H1 (cell line): ENCODE results near the gene CDH10. TPM values are rescaled to one million over a fixed set of nuclear protein-coding genes. Genes with fewer than 3 reads are reported as not detected.

Source experiments
- CTCF ChIA-PET: fragments of 300-600 bp; sonication (Branson Sonifier 250); formaldehyde crosslinking; loops from one replicate; lab custom pipeline; 2021; ENCODE audit not compliant: partially characterized antibody; lab: Charles Lee
- POLR2A ChIA-PET: fragments of 300-600 bp; sonication (Branson Sonifier 250); formaldehyde crosslinking; loops from one replicate; lab custom pipeline; 2021; ENCODE audit warnings: inconsistent platforms; ENCODE audit not compliant: partially characterized antibody; lab: Charles Lee
- DNase-seq, 2 experiments: peaks; one replicate each; pipeline versions ENCODE4 v3.0.0 to v3.0.0-alpha.2; 2010 to 2022; ENCODE audit warnings: low spot score in 2 of 2, low read depth in 1 of 2, mixed read lengths in 1 of 2
- FAIRE-seq: peaks from 2 replicates; lab custom pipeline; 2011; peaks lifted over from hg19 to GRCh38; lab: Jason Lieb, UNC
- H2AFZ ChIP-seq: 2 replicates; pipeline ENCODE4 v1.8.1; 2012; ENCODE audit warnings: low read length, inconsistent platforms
- H2AK5ac ChIP-seq: 2 replicates; pipeline ENCODE4 v1.6.1; 2013; ENCODE audit warnings: low read depth, low read length
- H2BK120ac ChIP-seq: replicated peaks from 2 replicates; pipeline ENCODE3; 2013; ENCODE audit warnings: low read depth, low read length, inconsistent platforms
- H2BK12ac ChIP-seq: 2 replicates; pipeline ENCODE4 v1.6.1; 2013; ENCODE audit warnings: low read depth, low read length
- H2BK15ac ChIP-seq: 2 replicates; pipeline ENCODE4 v1.6.1; 2013; ENCODE audit warnings: low read length
- H2BK20ac ChIP-seq: 2 replicates; pipeline ENCODE4 v1.6.1; 2013; ENCODE audit warnings: low read length
- H2BK5ac ChIP-seq: 2 replicates; pipeline ENCODE4 v1.6.1; 2013; ENCODE audit warnings: low read depth, low read length
- H3K14ac ChIP-seq: 2 replicates; pipeline ENCODE4 v1.6.1; 2013; ENCODE audit warnings: inconsistent platforms; ENCODE audit not compliant: insufficient read length
- H3K18ac ChIP-seq: 2 replicates; pipeline ENCODE4 v1.6.1; 2013; ENCODE audit warnings: low read length; ENCODE audit errors: extremely low read depth
- H3K23ac ChIP-seq: 2 replicates; pipeline ENCODE4 v1.6.1; 2013; ENCODE audit warnings: inconsistent platforms; ENCODE audit not compliant: insufficient read length
- H3K23me2 ChIP-seq: 2 replicates; pipeline ENCODE4 v1.6.1; 2013; ENCODE audit warnings: low read depth, low read length
- H3K27ac ChIP-seq: 2 replicates; pipeline ENCODE4 v1.6.1; 2011; ENCODE audit warnings: low read depth, low read length, inconsistent platforms
- H3K27me3 ChIP-seq, 4 experiments: replicated peaks in 1 of 4; 1 replicate in 1 of 4; 2 replicates in 3 of 4; pipeline versions ENCODE4 v1.6.1 to v1.8.1; 2011 to 2013; ENCODE audit warnings: low read length in 3 of 4, mild to moderate bottlenecking in 3 of 4, inconsistent platforms in 2 of 4, mixed read lengths in 2 of 4, moderate library complexity in 1 of 4; ENCODE audit not compliant: control insufficient read depth in 3 of 4, insufficient read depth in 3 of 4; ENCODE audit errors: extremely low read depth in 1 of 4
- H3K36me3 ChIP-seq, 4 experiments: 2 replicates each; pipeline versions ENCODE4 v1.6.1 to v1.8.1; 2011 to 2013; ENCODE audit warnings: mild to moderate bottlenecking in 4 of 4, low read length in 3 of 4, moderate library complexity in 2 of 4, control low read depth in 1 of 4, inconsistent platforms in 1 of 4; ENCODE audit not compliant: insufficient read depth in 4 of 4, control insufficient read depth in 2 of 4
- H3K4ac ChIP-seq: replicated peaks from 2 replicates; pipeline ENCODE3; 2013; ENCODE audit warnings: low read length, low read depth, mixed read lengths, inconsistent platforms; ENCODE audit not compliant: insufficient read length
- H3K4me1 ChIP-seq, 4 experiments: replicated peaks in 1 of 4; 1 replicate in 1 of 4; 2 replicates in 3 of 4; pipeline versions ENCODE4 v1.6.1 to v1.8.1; 2011 to 2013; ENCODE audit warnings: low read length in 3 of 4, inconsistent platforms in 2 of 4, mixed read lengths in 1 of 4; ENCODE audit not compliant: insufficient read depth in 4 of 4, control insufficient read depth in 3 of 4
- H3K4me2 ChIP-seq, 2 experiments: 2 replicates each; pipeline versions ENCODE4 v1.6.1 to v1.8.1; 2011 to 2013; ENCODE audit warnings: low read depth in 2 of 2, low read length in 2 of 2, control low read depth in 1 of 2, inconsistent platforms in 1 of 2, mild to moderate bottlenecking in 1 of 2; ENCODE audit not compliant: insufficient read depth in 1 of 2
- H3K4me3 ChIP-seq, 4 experiments: fragments of 200-600, 300-600 bp in 1 of 4; sonication (generic), shearing (Covaris generic), sonication (Bioruptor Twin) in 1 of 4; 2 replicates each; pipeline versions ENCODE4 v1.5.1 to v1.8.1; 2011 to 2016; ENCODE audit warnings: low read length in 4 of 4, low read depth in 3 of 4, control low read depth in 2 of 4, inconsistent platforms in 2 of 4, mild to moderate bottlenecking in 2 of 4, mixed read lengths in 1 of 4, moderate library complexity in 1 of 4; ENCODE audit not compliant: insufficient read depth in 2 of 4; ENCODE audit errors: extremely low read depth in 1 of 4
- H3K56ac ChIP-seq: replicated peaks from 2 replicates; pipeline ENCODE3; 2013; ENCODE audit warnings: low read depth, mild to moderate bottlenecking, mixed read lengths, low read length, inconsistent platforms; ENCODE audit not compliant: insufficient read length
- H3K79me1 ChIP-seq: 2 replicates; pipeline ENCODE4 v1.6.1; 2013; ENCODE audit warnings: low read depth, low read length, control low read depth
- H3K79me2 ChIP-seq, 2 experiments: 2 replicates each; pipeline versions ENCODE4 v1.6.1 to v1.8.1; 2012 to 2013; ENCODE audit warnings: low read length in 2 of 2, mild to moderate bottlenecking in 2 of 2, inconsistent platforms in 1 of 2; ENCODE audit not compliant: insufficient read depth in 2 of 2, control insufficient read depth in 1 of 2
- H3K9ac ChIP-seq, 4 experiments: replicated peaks in 1 of 4; 1 replicate in 1 of 4; 2 replicates in 3 of 4; pipeline versions ENCODE4 v1.6.1 to v1.8.1; 2011 to 2013; ENCODE audit warnings: low read depth in 3 of 4, low read length in 3 of 4, control low read depth in 2 of 4, mild to moderate bottlenecking in 2 of 4, moderate library complexity in 2 of 4, inconsistent platforms in 1 of 4; ENCODE audit errors: extremely low read depth in 1 of 4
- H3K9me3 ChIP-seq, 2 experiments: 2 replicates each; pipeline versions ENCODE4 v1.6.1 to v1.8.1; 2012 to 2013; ENCODE audit warnings: mild to moderate bottlenecking in 2 of 2, moderate library complexity in 2 of 2, control low read depth in 1 of 2, inconsistent platforms in 1 of 2, low read depth in 1 of 2, low read length in 1 of 2, mixed read lengths in 1 of 2; ENCODE audit not compliant: insufficient read depth in 2 of 2
- H4K20me1 ChIP-seq, 2 experiments: replicated peaks in 1 of 2; 2 replicates each; pipeline versions ENCODE3 to v1.8.1; 2011 to 2013; ENCODE audit warnings: inconsistent platforms in 2 of 2, low read length in 2 of 2, mild to moderate bottlenecking in 1 of 2; ENCODE audit not compliant: insufficient read depth in 2 of 2, control insufficient read depth in 1 of 2
- H4K5ac ChIP-seq: 2 replicates; pipeline ENCODE4 v1.6.1; 2013; ENCODE audit warnings: low read length, low read depth, mixed read lengths, inconsistent platforms; ENCODE audit not compliant: insufficient read length
- H4K8ac ChIP-seq: 2 replicates; pipeline ENCODE4 v1.8.0; 2013; ENCODE audit warnings: mild to moderate bottlenecking, moderate library complexity, low read length, inconsistent platforms; ENCODE audit not compliant: insufficient read depth; ENCODE audit errors: extremely low read depth
- H4K91ac ChIP-seq: replicated peaks from 2 replicates; pipeline ENCODE3; 2013; ENCODE audit warnings: low read length, mixed read lengths, inconsistent platforms; ENCODE audit not compliant: insufficient read length
- BRCA1 ChIP-seq: IDR thresholded peaks from 2 replicates; pipeline ENCODE4 v1.6.1; 2012; ENCODE audit warnings: low read depth, low read length, improper control_type of control experiment
- CHD1 ChIP-seq: IDR thresholded peaks from 2 replicates; pipeline ENCODE4 v1.6.1; 2012; ENCODE audit warnings: low read depth, low read length, improper control_type of control experiment
- CHD2 ChIP-seq: IDR thresholded peaks from 2 replicates; pipeline ENCODE4 v1.6.1; 2012; ENCODE audit warnings: low read length, improper control_type of control experiment
- PHF8 ChIP-seq: fragments of 200-600 bp; sonication (generic); conservative IDR thresholded peaks from 2 replicates; pipeline ENCODE4 v1.7.1; 2012; ENCODE audit warnings: low read depth, mild to moderate bottlenecking, inconsistent platforms, low read length, moderate library complexity
- POU5F1 ChIP-seq: IDR thresholded peaks from 2 replicates; pipeline ENCODE4 v1.6.1; 2011; ENCODE audit warnings: low read depth, mild to moderate bottlenecking, low read length, moderate library complexity
- RAD21 ChIP-seq, 2 experiments: IDR thresholded peaks in 1 of 2; conservative IDR thresholded peaks in 1 of 2; 2 replicates each; pipeline ENCODE4 v1.6.1; 2011; ENCODE audit warnings: low read depth in 2 of 2, low read length in 2 of 2, improper control_type of control experiment in 1 of 2, inconsistent platforms in 1 of 2, mild to moderate bottlenecking in 1 of 2, moderate library complexity in 1 of 2
- RBBP5 ChIP-seq: IDR thresholded peaks from 2 replicates; pipeline ENCODE4 v1.7.1; 2012; ENCODE audit warnings: low read depth, mild to moderate bottlenecking, inconsistent platforms, low read length, moderate library complexity, borderline replicate concordance
- RFX5 ChIP-seq: IDR thresholded peaks from 2 replicates; pipeline ENCODE4 v1.6.1; 2011; ENCODE audit warnings: low read depth, low read length, improper control_type of control experiment, borderline replicate concordance
- SAP30 ChIP-seq: fragments of 300-600 bp; sonication (generic); IDR thresholded peaks from 2 replicates; pipeline ENCODE4 v1.7.1; 2012; ENCODE audit warnings: low read length, moderate library complexity, mild to moderate bottlenecking, inconsistent platforms; ENCODE audit not compliant: insufficient read depth, insufficient replicate concordance
- SIRT6 ChIP-seq: IDR thresholded peaks from one replicate; pipeline ENCODE4 v1.7.1; 2012; ENCODE audit warnings: low read length, inconsistent platforms
- SP1 ChIP-seq: IDR thresholded peaks from 2 replicates; pipeline ENCODE4 v1.6.1; 2011; ENCODE audit warnings: low read depth, low read length
- SP2 ChIP-seq: IDR thresholded peaks from 2 replicates; pipeline ENCODE4 v1.6.1; 2012; ENCODE audit warnings: mild to moderate bottlenecking, low read length, inconsistent platforms
- SP4 ChIP-seq: IDR thresholded peaks from 2 replicates; pipeline ENCODE4 v1.6.1; 2012; ENCODE audit warnings: low read length, inconsistent platforms
- SUZ12 ChIP-seq: fragments of 200-600 bp; sonication (generic); IDR thresholded peaks from 2 replicates; pipeline ENCODE4 v1.6.1; 2012; ENCODE audit warnings: mild to moderate bottlenecking, inconsistent platforms, low read length, moderate library complexity, mixed read lengths
- ZNF274 ChIP-seq: IDR thresholded peaks from 2 replicates; pipeline ENCODE4 v1.7.0; 2012; ENCODE audit warnings: low read length, borderline replicate concordance; ENCODE audit errors: extremely low read depth
- WGBS, 2 experiments: shearing (Covaris generic) in 1 of 2; methylation state at CpG; one replicate each; pipeline versions ENCODE4 v1.1.6 to v1.1.7; 2013 to 2015; ENCODE audit warnings: low lambda C conversion rate in 2 of 2, mixed read lengths in 2 of 2, inconsistent platforms in 1 of 2, low coverage in 1 of 2, missing lambda C conversion rate in 1 of 2; ENCODE audit not compliant: insufficient replicate concordance in 2 of 2, insufficient coverage in 1 of 2, insufficient read length in 1 of 2; ENCODE audit errors: extremely low coverage in 1 of 2, missing lambda C conversion rate in 1 of 2; 5-methylcytosine and 5-hydroxymethylcytosine counted together
- polyA plus RNA-seq, 7 experiments: library from polyadenylated mRNA; depleted of rRNA in 3 of 7; stranded (reverse) in 5 of 7; unstranded in 2 of 7; fragments of >200 nt in 5 of 7; fragments of 200-250 nt in 2 of 7; gene quantifications; 1 replicate in 5 of 7; 2 replicates in 1 of 7; 4 replicates in 1 of 7; pipeline versions ENCODE4 v1.2.1 to v1.2.3, GENCODE V29; 2011 to 2013; ENCODE audit warnings: missing spikeins in 2 of 7, mixed read lengths in 2 of 7
- total RNA-seq: library from RNA; stranded (reverse); fragmentation: NEBNext Ultra II Directional; extraction: Animal tissue kit (Norgen Biotek cat#: 25700); gene quantifications from 2 replicates; pipeline ENCODE4 v1.2.1, GENCODE V29; 2021

The CDH10 gene
- total and polyA plus RNA-seq, 2 of the 8 experiments (the other 6 are each of a cell fraction or from before 2014, with no cell fraction given), result 0.11 TPM; not detected in 1

- no peak overlapping the region for H3K4me3 ChIP-seq
- no peak overlapping the region for H3K14ac ChIP-seq
- peaks cover 11 to 14% of the 10 kb centered on the region in 2 experiments for H3K9me3 ChIP-seq
- no peak overlapping the region for H3K18ac ChIP-seq
- no peak overlapping the region for H2BK120ac ChIP-seq
- H3K56ac ChIP-seq, result no peak overlapping the region
- no peak overlapping the region for H4K91ac ChIP-seq
- WGBS, 2 experiments, result 96% methylated on average over 1 of the region's 1 CpG; no CpG with 5 or more reads in 1 of the 2 experiments
- H3K9ac ChIP-seq, result no peak overlapping the region
- no peak overlapping the region for H2BK20ac ChIP-seq
- POLR2A ChIA-PET, result no interaction called here
- no peaks in the 10 kb centered on the region for H3K36me3 ChIP-seq
- CTCF ChIA-PET, result no interaction called here
- no peak overlapping the region for H4K5ac ChIP-seq
- no peak for FAIRE-seq
- H4K20me1 ChIP-seq, result no peaks in the 10 kb centered on the region
- no peak overlapping the region for H3K4me2 ChIP-seq
- H2AFZ ChIP-seq, result no peak overlapping the region
- H3K27me3 ChIP-seq, result no peaks in the 10 kb centered on the region
- no peak for DNase-seq
- H3K4ac ChIP-seq, result no peak overlapping the region
- no peak overlapping the region for H3K23ac ChIP-seq
- no peak overlapping the region for H4K8ac ChIP-seq
- H3K23me2 ChIP-seq, result no peaks in the 10 kb centered on the region
- no peaks in the 10 kb centered on the region for H3K4me1 ChIP-seq
- H2BK5ac ChIP-seq, result no peak overlapping the region
- no peaks in the 10 kb centered on the region for H3K79me2 ChIP-seq
- H2AK5ac ChIP-seq, result no peak overlapping the region
- no peaks in the 10 kb centered on the region for H3K79me1 ChIP-seq
- H2BK12ac ChIP-seq, result no peak overlapping the region
- no peak overlapping the region for H2BK15ac ChIP-seq
- no peak overlapping the region for H3K27ac ChIP-seq
- TF ChIP-seq CHD1 (no peak), PHF8 (no peak), RAD21 (IDR thresholded peaks at IDR 0.05 in 1 of 2, conservative IDR thresholded peaks at IDR 0.05 in 1 of 2; ENCODE audit: low read depth in 2 of 2, low read length in 2 of 2) (no peak), RBBP5 (no peak), SP4 (no peak), SIRT6 (no peak), SP1 (no peak), SUZ12 (no peak), POU5F1 (no peak), ZNF274 (no peak), CHD2 (no peak), BRCA1 (no peak), SAP30 (no peak), RFX5 (no peak), SP2 (no peak)
Observed at GRCh38 chr5:24681106-24681505, 36.3 kb upstream of the CDH10 start.
